Testis (tissue), 2 donors: ENCODE results near the gene ARMC6.

Source experiments
- CTCF ChIP-seq, 3 experiments: fragments of 450-650 bp in 2 of 3; fragments of 200-600 bp in 1 of 3; sonication (generic) in 1 of 3; IDR thresholded peaks; one replicate each; pipeline ENCODE4 v1.5.1; 2016 to 2019; ENCODE audit warnings: antibody characterized with exemption in 3 of 3, mild to moderate bottlenecking in 2 of 3, moderate library complexity in 1 of 3
- POLR2A ChIP-seq: fragments of 450-650 bp; IDR thresholded peaks from one replicate; pipeline ENCODE4 v1.6.1; 2017; ENCODE audit warnings: antibody characterized with exemption, mild to moderate bottlenecking, moderate library complexity

- TF ChIP-seq CTCF (IDR thresholded peaks at IDR 0.05) (no peak), POLR2A (no peak)
Measured at GRCh38 chr19:19057720-19058119, 24.3 kb downstream of the ARMC6 start.
